ENCODE data around the gene FTO. TPM values are rescaled to one million over a fixed set of nuclear protein-coding genes. Genes with fewer than 3 reads are reported as not detected.

FTO gene
- total and polyA plus RNA-seq, 2 of the 13 experiments (the other 11 are each of a cell fraction or from before 2014, with no cell fraction given): 41.6 to 55.8 TPM

GRCh38 chr16:54126907-54127306 is 423.0 kb downstream of the FTO start (continued):
- no peak for TF ChIP-seq REST (IDR thresholded peaks at IDR 0.05; ENCODE audit: borderline replicate concordance in 1 of 2, low read depth in 1 of 2, low read length in 2 of 2)
- no peak for TF ChIP-seq TOPORS (CRISPR knock-in tag; IDR thresholded peaks at IDR 0.05)
- TF ChIP-seq ZBTB25 (CRISPR knock-in tag; IDR thresholded peaks at IDR 0.05): no peak
- TF ChIP-seq ZNF562 (CRISPR knock-in tag; IDR thresholded peaks at IDR 0.05; ENCODE audit: borderline replicate concordance): no peak
- no peak for TF ChIP-seq IKZF1 (IDR thresholded peaks at IDR 0.05)
- TF ChIP-seq SMARCC2 (IDR thresholded peaks at IDR 0.05): no peak
- TF ChIP-seq NR2F6 (IDR thresholded peaks at IDR 0.05): no peak
- TF ChIP-seq NR2F6 (CRISPR knock-in tag; IDR thresholded peaks at IDR 0.05): peak; percentile 31; the same call in 1 of the 2 replicates
- no peak for TF ChIP-seq CCDC6 (CRISPR knock-in tag; IDR thresholded peaks at IDR 0.05)
- no peak for TF ChIP-seq CENPBD1 (CRISPR knock-in tag; IDR thresholded peaks at IDR 0.05; ENCODE audit: borderline replicate concordance, low read depth)
- TF ChIP-seq CSRNP2 (CRISPR knock-in tag; conservative IDR thresholded peaks at IDR 0.05; ENCODE audit: low read depth): no peak
- no peak for TF ChIP-seq LBX2 (CRISPR knock-in tag; IDR thresholded peaks at IDR 0.05; ENCODE audit: borderline replicate concordance)
- no peak for TF ChIP-seq ZEB1 (IDR thresholded peaks at IDR 0.05; ENCODE audit: insufficient replicate concordance, low read depth)
- TF ChIP-seq BRD4 (CRISPR knock-in tag; IDR thresholded peaks at IDR 0.05): no peak
- no peak for TF ChIP-seq ATF7 (IDR thresholded peaks at IDR 0.05)
- TF ChIP-seq ATF7 (CRISPR knock-in tag; IDR thresholded peaks at IDR 0.05): no peak
- no peak for TF ChIP-seq TFDP2 (CRISPR knock-in tag; IDR thresholded peaks at IDR 0.05)
- no peak for TF ChIP-seq ZNF792 (CRISPR knock-in tag; IDR thresholded peaks at IDR 0.05)
- no peak for TF ChIP-seq MTF2 (CRISPR knock-in tag; IDR thresholded peaks at IDR 0.05; ENCODE audit: borderline replicate concordance)
